DMS53 treated with DMSO at 0.1 percent for 48 hours (cell line): ENCODE measurements around the gene ZNF316.

Source experiments
- DNase-seq: peaks from one replicate; lab custom pipeline; 2025; ENCODE audit not compliant: unreplicated experiment; lab: John Stamatoyannopoulos, UW

Gene ZNF316

GRCh38 chr7:6680146-6680545 lies 43.0 kb downstream of the ZNF316 start:
- no peak for DNase-seq

- no peak for DNase-seq
These were observed 54.0 kb downstream of the ZNF316 start for GRCh38 chr7:6691103-6691502.

DNA sequence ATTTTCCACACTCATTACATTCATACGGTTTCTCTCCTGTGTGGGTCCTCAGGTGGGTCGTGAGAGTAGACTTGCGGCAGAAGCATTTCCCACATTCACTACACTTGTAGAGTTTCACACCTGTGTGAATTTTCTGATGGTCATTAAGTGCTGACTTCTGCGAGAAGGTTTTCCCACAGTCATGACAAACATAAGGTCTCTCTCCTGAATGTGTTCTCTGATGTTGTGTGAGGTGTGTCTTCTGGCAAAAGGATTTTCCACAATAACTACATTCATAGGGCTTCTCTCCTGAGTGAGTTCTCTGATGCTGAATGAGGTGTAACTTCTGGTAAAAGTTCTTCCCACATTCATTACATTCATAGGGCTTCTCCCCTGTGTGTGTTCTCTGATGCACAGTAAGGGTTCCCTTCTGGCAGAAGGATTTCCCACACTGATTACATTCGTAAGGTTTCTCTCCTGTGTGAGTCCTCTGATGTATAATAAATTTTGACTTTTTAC lies 54.5 kb downstream of the ZNF316 start:
- no peak for DNase-seq

GRCh38 chr7:6700793-6701192 lies 63.7 kb downstream of the ZNF316 start:
- no peak for DNase-seq

DNA sequence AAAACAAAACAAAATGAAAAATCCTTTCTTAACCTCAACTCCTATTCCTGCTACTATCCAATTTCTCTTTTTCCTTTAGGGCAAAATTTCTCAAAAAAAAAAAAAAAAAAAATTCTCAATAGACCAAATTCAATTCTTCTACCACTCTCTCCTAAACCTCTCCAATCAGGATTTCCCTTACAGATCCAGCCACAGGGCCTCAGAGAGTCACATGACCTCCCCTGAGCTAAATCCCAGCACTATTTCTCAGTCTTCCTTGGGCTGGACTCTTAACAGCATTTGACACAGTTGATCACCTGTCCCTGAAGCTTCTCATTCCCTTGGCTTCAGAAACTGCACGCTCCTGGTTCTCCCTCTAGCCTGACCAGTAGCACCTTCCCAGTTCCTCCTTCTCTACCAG lies 64.7 kb downstream of the ZNF316 start:
- DNase-seq = no peak
